Mucosa of descending colon (tissue), 3 donors: ENCODE results near the gene ACAD8. TPM values are rescaled to one million over a fixed set of nuclear protein-coding genes. Genes with fewer than 3 reads are reported as not detected.
"Not testable (repeated sequence)": the region's sequence is repeated elsewhere in the genome, so short reads cannot be mapped to it uniquely, and the experiment has no call there.

Experiments used
- ATAC-seq: fragments of 200-7000 bp; cut with Tn5 transposase; one replicate; pipeline ENCODE4 v1.9.1; 2020; ENCODE audit warnings: mild to moderate bottlenecking, moderate library complexity
- DNase-seq, 3 donors: peaks; one replicate each; pipeline ENCODE4 v3.0.0-alpha.2; 2020
- H3K36me3 ChIP-seq: fragments of 200-600 bp; one replicate; pipeline ENCODE4 v1.8.0; 2021; ENCODE audit warnings: low read depth, mild to moderate bottlenecking
- H3K4me1 ChIP-seq: fragments of 200-600 bp; one replicate; pipeline ENCODE4 v1.8.0; 2021; ENCODE audit warnings: low read depth, mild to moderate bottlenecking
- H3K4me3 ChIP-seq: fragments of 200-600 bp; one replicate; pipeline ENCODE4 v1.8.0; 2021; ENCODE audit warnings: mild to moderate bottlenecking
- H3K9me3 ChIP-seq: fragments of 200-600 bp; one replicate; pipeline ENCODE4 v1.8.0; 2021; ENCODE audit warnings: mild to moderate bottlenecking
- CTCF ChIP-seq: fragments of 200-600 bp; IDR thresholded peaks from one replicate; pipeline ENCODE4 v1.8.0; 2022; ENCODE audit warnings: antibody characterized with exemption, mild to moderate bottlenecking
- intact Hi-C, 2 donors: fragments of 100-400 bp; cut with DNase I in 1 of 2; cut with micrococcal nuclease in 1 of 2; formaldehyde crosslinking; loops; one replicate each; pipeline versions ENCODE4 v1.11.0 to v1.11.1; 2022; cut with DNase I, micrococcal nuclease
- total RNA-seq, 3 donors: library from RNA; stranded (reverse); fragmentation: NEBNext Ultra II Directional in 2 of 3; extraction: Animal tissue kit (Norgen Biotek cat#: 25700) in 2 of 3; gene quantifications; one replicate each; pipeline versions ENCODE4 v1.2.1 to v1.2.4, GENCODE V29; 2021 to 2023
- donor health status: DM: no; HTN: no; CAD: no; lungs with moderate emphysema.
- donor health status: DM: no; HTN: no; CAD: no.
- donor health status: DM: no; HTN: yes; CAD: no.

The ACAD8 gene
- total RNA-seq, 3 donors from 2014 or later: 24.4 to 31.1 (median 28.8) TPM

GRCh38 chr11:134277183-134278001 is 24.0 kb downstream of the ACAD8 start:
- no peak for TF ChIP-seq CTCF
- ATAC-seq (no peak), DNase-seq (no peak)
- intact Hi-C loops: no loop called here
- H3K9me3 ChIP-seq: no peaks in the 10 kb centered on the region
- H3K36me3 ChIP-seq: no peaks in the 10 kb centered on the region
- H3K4me1 ChIP-seq: peaks cover 16% of the 10 kb centered on the region
- H3K4me3 ChIP-seq: no peak overlapping the region

GRCh38 chr11:134278356-134278755 is 25.0 kb downstream of the ACAD8 start:
- H3K4me3 ChIP-seq: no peak overlapping the region
- no peak for DNase-seq
- H3K9me3 ChIP-seq: no peaks in the 10 kb centered on the region
- intact Hi-C loops: no loop called here
- peaks cover 16% of the 10 kb centered on the region for H3K4me1 ChIP-seq
- ATAC-seq: no peak
- no peaks in the 10 kb centered on the region for H3K36me3 ChIP-seq
- no peak for TF ChIP-seq CTCF

- H3K4me1 ChIP-seq, DNase-seq, H3K9me3 ChIP-seq, ATAC-seq, H3K4me3 ChIP-seq, H3K36me3 ChIP-seq, intact Hi-C loops: not testable (repeated sequence)
These were observed 28.3 kb downstream of the ACAD8 start for GRCh38 chr11:134281635-134282034.

- Histone ChIP-seq H3K4me3 (no peak overlapping the region), H3K36me3 (no peaks in the 10 kb centered on the region), H3K4me1 (no peaks in the 10 kb centered on the region), H3K9me3 (no peaks in the 10 kb centered on the region)
- DNase-seq: no peak
- intact Hi-C loops: no loop called here
- no peak for ATAC-seq
- TF ChIP-seq CTCF: no peak
These were observed 29.0 kb downstream of the ACAD8 start for GRCh38 chr11:134282121-134283045.

- TF ChIP-seq CTCF: no peak
- H3K4me1 ChIP-seq: no peaks in the 10 kb centered on the region
- DNase-seq: no peak
- no peaks in the 10 kb centered on the region for H3K9me3 ChIP-seq
- no peak overlapping the region for H3K4me3 ChIP-seq
- H3K36me3 ChIP-seq: no peaks in the 10 kb centered on the region
- no peak for ATAC-seq
- intact Hi-C loops: no loop called here
These were observed 30.3 kb downstream of the ACAD8 start for GRCh38 chr11:134283461-134284230.

- H3K9me3 ChIP-seq, ATAC-seq, H3K36me3 ChIP-seq, H3K4me1 ChIP-seq, DNase-seq, H3K4me3 ChIP-seq, intact Hi-C loops: not testable (repeated sequence)
These were observed 31.0 kb downstream of the ACAD8 start for GRCh38 chr11:134284349-134284748.
